H1 (cell line): Measurements from ENCODE around the gene NOC2L.

Experiments used
- ASH2L ChIP-seq: fragments of 200-600, 300-600 bp; sonication (generic); IDR thresholded peaks from one replicate; pipeline ENCODE4 v1.7.1; 2017; ENCODE audit warnings: low read length
- BRCA1 ChIP-seq: IDR thresholded peaks from 2 replicates; pipeline ENCODE4 v1.6.1; 2012; ENCODE audit warnings: low read depth, low read length, improper control_type of control experiment
- CBX5 ChIP-seq: fragments of 300-800, 300-1000 bp; sonication (generic); IDR thresholded peaks from 2 replicates; pipeline ENCODE4 v1.7.1; 2016; ENCODE audit warnings: antibody characterized with exemption, low read length, low read depth
- CTCF ChIP-seq, 3 experiments: IDR thresholded peaks; 1 replicate in 2 of 3; 2 replicates in 1 of 3; pipeline versions ENCODE4 v1.5.1 to v1.6.1; 2011; ENCODE audit warnings: low read length in 3 of 3, mild to moderate bottlenecking in 3 of 3, inconsistent platforms in 2 of 3, low read depth in 1 of 3, moderate library complexity in 1 of 3; ENCODE audit not compliant: insufficient read depth in 1 of 3; ENCODE audit errors: control extremely low read depth in 1 of 3
- E2F6 ChIP-seq: IDR thresholded peaks from 2 replicates; pipeline ENCODE4 v1.6.1; 2012; ENCODE audit warnings: inconsistent platforms
- EP300 ChIP-seq, 2 experiments: IDR thresholded peaks; 1 replicate in 1 of 2; 2 replicates in 1 of 2; pipeline ENCODE4 v1.6.1; 2011 to 2012; ENCODE audit warnings: low read depth in 2 of 2, low read length in 2 of 2, mild to moderate bottlenecking in 2 of 2, borderline replicate concordance in 1 of 2, inconsistent platforms in 1 of 2, moderate library complexity in 1 of 2
- JUN ChIP-seq: IDR thresholded peaks from 2 replicates; pipeline ENCODE4 v1.6.1; 2011; ENCODE audit warnings: low read depth, mild to moderate bottlenecking, improper control_type of control experiment, low read length
- MAX ChIP-seq: IDR thresholded peaks from 2 replicates; pipeline ENCODE4 v1.6.1; 2012; ENCODE audit warnings: inconsistent platforms
- PHF8 ChIP-seq: fragments of 200-600 bp; sonication (generic); conservative IDR thresholded peaks from 2 replicates; pipeline ENCODE4 v1.7.1; 2012; ENCODE audit warnings: low read depth, mild to moderate bottlenecking, inconsistent platforms, low read length, moderate library complexity
- POLR2A ChIP-seq, 2 experiments: IDR thresholded peaks; 1 replicate in 1 of 2; 2 replicates in 1 of 2; pipeline ENCODE4 v1.6.1; 2011; ENCODE audit warnings: low read depth in 2 of 2, low read length in 2 of 2, mild to moderate bottlenecking in 2 of 2; ENCODE audit errors: control extremely low read depth in 1 of 2
- POLR2AphosphoS5 ChIP-seq: IDR thresholded peaks from 2 replicates; pipeline ENCODE4 v1.6.1; 2011; ENCODE audit warnings: low read depth, low read length
- SIN3A ChIP-seq, 2 experiments: IDR thresholded peaks in 1 of 2; conservative IDR thresholded peaks in 1 of 2; 2 replicates each; pipeline ENCODE4 v1.6.1; 2011 to 2012; ENCODE audit warnings: low read length in 2 of 2, improper control_type of control experiment in 1 of 2, low read depth in 1 of 2, mild to moderate bottlenecking in 1 of 2
- SRF ChIP-seq: IDR thresholded peaks from 2 replicates; pipeline ENCODE4 v1.6.1; 2011; ENCODE audit warnings: mild to moderate bottlenecking, low read depth, low read length, moderate library complexity

DNA sequence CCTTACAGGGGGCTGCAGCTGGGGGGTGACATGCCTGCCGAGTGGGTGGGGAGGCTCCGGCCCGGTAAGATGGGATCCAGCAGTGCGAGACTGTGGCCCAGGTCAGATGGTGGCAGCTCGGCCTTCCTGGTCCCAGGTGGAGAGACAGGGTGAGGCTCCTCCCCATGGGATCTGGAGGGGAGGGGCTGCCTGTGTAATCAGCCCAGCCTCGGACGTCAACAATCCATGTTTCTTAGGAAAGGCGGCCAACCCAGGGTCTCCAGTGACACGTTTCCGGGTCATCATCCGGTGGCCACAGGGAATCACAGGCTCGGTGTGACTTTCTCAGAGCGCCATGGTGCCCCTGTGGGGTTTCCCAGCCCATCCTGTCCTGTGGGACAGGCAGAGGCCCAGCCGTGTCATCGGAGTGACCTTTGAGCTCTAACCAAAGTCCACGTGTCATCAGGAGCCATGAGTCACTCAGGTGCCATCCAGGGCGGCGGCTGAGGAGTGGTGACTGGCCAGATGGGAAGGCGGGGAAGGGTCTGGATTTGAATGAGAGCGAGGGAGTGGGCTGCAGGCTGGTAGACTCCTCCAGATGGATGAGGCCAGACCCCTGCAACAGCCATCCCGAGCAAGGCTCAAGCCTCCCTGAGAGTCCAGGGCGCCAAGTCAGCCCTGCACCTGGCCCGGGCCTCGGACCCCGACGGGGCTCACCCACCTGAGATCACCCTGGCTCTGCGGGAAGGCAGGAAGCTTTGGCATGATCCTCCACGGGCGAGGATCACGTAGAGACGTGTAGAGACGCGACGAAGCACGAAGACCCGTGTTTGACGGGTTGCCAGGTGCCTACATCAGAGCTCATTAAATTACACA, 47.5 kb upstream of the NOC2L start:
- TF ChIP-seq POLR2AphosphoS5 (no peak), CTCF (IDR thresholded peaks at IDR 0.05; ENCODE audit: control extremely low read depth in 1 of 3, insufficient read depth in 1 of 3, low read depth in 1 of 3, low read length in 3 of 3) (no peak), MAX (no peak), ASH2L (no peak), POLR2A (IDR thresholded peaks at IDR 0.05; ENCODE audit: control extremely low read depth in 1 of 2, low read depth in 2 of 2, low read length in 2 of 2) (no peak), PHF8 (no peak), SIN3A (conservative IDR thresholded peaks at IDR 0.05 in 1 of 2, IDR thresholded peaks at IDR 0.05 in 1 of 2; ENCODE audit: low read depth in 1 of 2, low read length in 2 of 2) (no peak), E2F6 (no peak), BRCA1 (no peak), CBX5 (no peak), JUN (no peak), SRF (no peak), EP300 (IDR thresholded peaks at IDR 0.05; ENCODE audit: borderline replicate concordance in 1 of 2, low read depth in 2 of 2, low read length in 2 of 2) (no peak)
